AG04449 (cell line): ENCODE measurements around the gene NF2.
A peak's percentile ranks its signal among the peaks of the same experiment; 100 is the strongest.

Source experiments
- CTCF ChIA-PET: fragments of 350-600 bp; formaldehyde crosslinking; extraction: SDS; loops from one replicate; lab custom pipeline; 2021; ENCODE audit warnings: antibody characterized with exemption; lab: Yijun Ruan, JAX
- POLR2A ChIA-PET: fragments of 400-600, 350-600 bp; formaldehyde crosslinking; extraction: SDS; loops from one replicate; lab custom pipeline; 2020; ENCODE audit warnings: antibody characterized with exemption, inconsistent platforms; lab: Yijun Ruan, JAX
- DNase-seq: peaks from one replicate; pipeline ENCODE4 v3.0.0-alpha.2; 2010; ENCODE audit warnings: low read depth, low spot score
- H3K4me3 ChIP-seq: 2 replicates; pipeline ENCODE4 v1.5.1; 2011; ENCODE audit warnings: low read depth, mild to moderate bottlenecking, control low read depth, low read length
- TF ChIP-seq, protein P1 (sequence below): IDR thresholded peaks from one replicate; pipeline ENCODE4 v1.5.1; 2011; ENCODE audit warnings: mild to moderate bottlenecking, moderate library complexity, low read length, control low read depth, inconsistent platforms; ENCODE audit not compliant: insufficient read depth; ENCODE audit errors: missing control alignments

NF2 gene

DNA sequence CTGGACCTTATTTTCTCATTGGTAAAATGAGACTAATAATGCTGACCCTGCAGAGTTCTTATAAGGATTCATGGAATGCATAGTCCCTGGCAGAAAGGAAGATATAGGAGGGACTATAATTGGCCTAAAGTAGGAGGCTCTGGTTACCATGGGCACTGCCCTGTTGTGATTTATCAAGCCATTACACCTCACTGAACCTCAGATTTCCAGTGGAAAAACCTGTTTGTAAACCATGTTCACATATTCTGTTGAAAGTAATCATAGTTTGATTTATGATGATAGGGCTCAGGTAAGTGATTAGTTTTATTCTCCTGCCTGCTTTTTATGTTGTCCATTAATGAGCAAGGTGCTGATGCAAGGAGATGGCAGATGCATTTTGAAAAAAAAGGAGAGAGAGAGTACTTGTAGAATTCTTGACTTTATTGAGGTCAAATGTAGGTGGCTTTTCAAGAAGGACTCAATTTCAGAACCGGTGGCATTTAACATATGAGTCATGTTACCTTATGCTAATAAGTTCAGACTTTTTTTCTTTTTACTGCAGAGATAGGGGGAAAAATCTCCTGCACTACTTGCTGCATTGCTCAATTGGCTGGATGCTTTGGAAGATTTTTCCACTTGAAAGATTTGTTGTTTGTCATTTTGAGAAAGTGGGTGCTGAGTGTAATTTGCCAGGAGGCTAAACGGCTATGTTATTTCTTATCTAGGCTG, 14.6 kb downstream of the NF2 start:
- DNase-seq: no peak
- POLR2A ChIA-PET: no interaction called here
- no peak overlapping the region for H3K4me3 ChIP-seq
- TF ChIP-seq, protein P1, sequence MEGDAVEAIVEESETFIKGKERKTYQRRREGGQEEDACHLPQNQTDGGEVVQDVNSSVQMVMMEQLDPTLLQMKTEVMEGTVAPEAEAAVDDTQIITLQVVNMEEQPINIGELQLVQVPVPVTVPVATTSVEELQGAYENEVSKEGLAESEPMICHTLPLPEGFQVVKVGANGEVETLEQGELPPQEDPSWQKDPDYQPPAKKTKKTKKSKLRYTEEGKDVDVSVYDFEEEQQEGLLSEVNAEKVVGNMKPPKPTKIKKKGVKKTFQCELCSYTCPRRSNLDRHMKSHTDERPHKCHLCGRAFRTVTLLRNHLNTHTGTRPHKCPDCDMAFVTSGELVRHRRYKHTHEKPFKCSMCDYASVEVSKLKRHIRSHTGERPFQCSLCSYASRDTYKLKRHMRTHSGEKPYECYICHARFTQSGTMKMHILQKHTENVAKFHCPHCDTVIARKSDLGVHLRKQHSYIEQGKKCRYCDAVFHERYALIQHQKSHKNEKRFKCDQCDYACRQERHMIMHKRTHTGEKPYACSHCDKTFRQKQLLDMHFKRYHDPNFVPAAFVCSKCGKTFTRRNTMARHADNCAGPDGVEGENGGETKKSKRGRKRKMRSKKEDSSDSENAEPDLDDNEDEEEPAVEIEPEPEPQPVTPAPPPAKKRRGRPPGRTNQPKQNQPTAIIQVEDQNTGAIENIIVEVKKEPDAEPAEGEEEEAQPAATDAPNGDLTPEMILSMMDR: no peak
- CTCF ChIA-PET: interaction anchor here (1.2 to 1.6 kb wide), 3 partner anchors 8 to 16 kb away, joined by 3 to 7 read pairs (median 5); no protein-coding TSS in a partner anchor

DNA sequence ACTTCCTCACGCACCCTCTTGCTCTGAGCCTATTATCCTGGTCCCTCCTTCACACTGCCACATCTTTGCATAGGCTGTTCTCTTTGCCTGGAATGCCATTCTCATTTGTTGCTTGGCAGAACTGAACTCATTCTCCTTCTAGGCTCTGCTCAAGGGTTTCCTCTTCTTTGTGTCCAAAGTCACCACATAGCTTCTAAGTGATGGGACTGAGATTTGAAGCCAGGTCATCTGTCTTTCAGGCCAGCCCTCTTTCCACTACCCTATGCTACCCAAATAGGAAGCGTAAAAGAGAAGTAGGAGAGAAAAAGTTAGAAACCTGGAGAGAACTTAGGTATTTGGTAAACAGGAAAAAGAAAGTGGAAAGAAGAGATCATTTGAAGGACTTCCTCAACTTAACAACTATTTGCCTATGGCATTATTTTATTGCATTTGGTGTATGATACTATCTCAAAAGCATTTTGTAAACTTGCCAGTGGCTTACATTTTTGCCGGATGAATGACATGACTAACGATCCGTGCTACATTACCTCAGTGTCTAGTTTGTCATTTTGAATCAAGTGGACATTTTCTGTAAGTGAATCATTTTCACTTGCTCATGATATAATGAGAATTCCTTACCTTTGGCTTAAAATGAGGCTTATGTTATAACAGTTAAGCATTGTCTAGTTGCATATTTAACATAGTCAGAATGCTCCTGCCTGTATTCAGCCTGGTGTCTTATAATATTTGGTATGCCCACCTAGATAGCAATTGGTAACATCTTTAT, 18.5 kb downstream of the NF2 start:
- ChIA-PET POLR2A (interaction anchor here (0.9 kb wide), 1 partner anchor 17 kb away, joined by 5 read pairs; no protein-coding TSS in a partner anchor), CTCF (interaction anchor here (0.7 to 1.7 kb wide), 6 partner anchors 9 to 467 kb away, joined by 3 to 7 read pairs (median 4); no protein-coding TSS in a partner anchor)

DNA sequence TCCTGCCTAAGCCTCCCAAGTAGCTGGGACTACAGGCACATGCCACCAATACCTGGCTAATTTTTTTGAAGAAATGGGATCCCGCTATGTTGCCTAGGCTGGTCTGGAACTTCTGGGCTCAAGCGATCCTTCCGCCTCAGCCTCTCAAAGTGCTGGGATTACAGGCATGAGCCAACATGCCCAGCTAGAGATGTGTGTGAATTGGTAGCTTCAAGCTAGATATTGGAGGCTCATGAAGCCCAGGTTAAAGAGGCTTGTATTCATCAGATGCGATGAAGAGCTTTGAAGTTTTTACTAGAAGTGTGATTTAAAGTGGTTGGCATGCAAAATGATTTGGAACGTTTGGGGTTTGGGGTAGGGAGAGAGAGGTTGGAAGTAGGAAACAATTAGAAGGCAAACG, 19.6 kb downstream of the NF2 start:
- TF ChIP-seq, protein P1: no peak
- POLR2A ChIA-PET: no interaction called here
- H3K4me3 ChIP-seq: no peak overlapping the region
- no peak for DNase-seq
- CTCF ChIA-PET: interaction anchor here (1.0 to 5.4 kb wide), 8 partner anchors 9 to 466 kb away, joined by 3 to 33 read pairs (median 4); no protein-coding TSS in a partner anchor

More for the DNA sequence above, 18.5 kb downstream of the NF2 start:
- DNase-seq: peak; percentile 84
- H3K4me3 ChIP-seq: peak overlapping the region; percentile 29
- TF ChIP-seq, protein P1: no peak

DNA sequence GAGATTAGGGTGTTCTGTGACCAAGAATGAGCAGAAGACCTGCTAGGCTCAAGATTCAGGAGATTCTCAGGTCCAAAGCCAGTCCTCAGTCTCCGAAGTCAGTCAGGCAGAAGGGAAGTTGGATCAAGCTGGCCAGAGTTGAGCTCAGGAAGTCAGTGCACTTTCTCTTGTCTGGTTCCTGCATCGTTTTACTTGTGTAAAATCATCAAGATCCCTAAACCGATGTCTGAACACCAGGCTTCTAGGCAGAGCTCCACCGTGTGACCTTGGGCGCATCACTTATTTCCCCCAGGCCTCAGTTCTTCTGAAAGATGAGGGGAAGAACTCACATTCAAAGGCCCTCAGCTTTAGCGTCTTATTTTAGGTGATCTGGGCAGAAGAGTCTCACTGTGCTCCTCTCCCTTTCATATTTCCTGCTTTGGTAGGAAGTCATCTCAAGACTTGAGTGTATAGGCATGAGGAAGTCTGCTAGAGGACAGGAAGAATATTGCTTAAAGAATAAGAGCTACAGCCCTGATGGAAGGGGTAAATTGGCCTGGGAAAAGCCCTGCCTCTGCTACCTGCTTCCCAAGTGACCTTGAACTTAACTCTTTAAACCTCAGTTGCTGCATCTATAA, 20.2 kb downstream of the NF2 start:
- ChIA-PET CTCF (interaction anchor here (1.0 to 5.4 kb wide), 10 partner anchors 9 to 465 kb away, joined by 3 to 33 read pairs (median 6); no protein-coding TSS in a partner anchor), POLR2A (no interaction called here)
- TF ChIP-seq, protein P1: no peak
- H3K4me3 ChIP-seq: no peak overlapping the region
- no peak for DNase-seq

DNA sequence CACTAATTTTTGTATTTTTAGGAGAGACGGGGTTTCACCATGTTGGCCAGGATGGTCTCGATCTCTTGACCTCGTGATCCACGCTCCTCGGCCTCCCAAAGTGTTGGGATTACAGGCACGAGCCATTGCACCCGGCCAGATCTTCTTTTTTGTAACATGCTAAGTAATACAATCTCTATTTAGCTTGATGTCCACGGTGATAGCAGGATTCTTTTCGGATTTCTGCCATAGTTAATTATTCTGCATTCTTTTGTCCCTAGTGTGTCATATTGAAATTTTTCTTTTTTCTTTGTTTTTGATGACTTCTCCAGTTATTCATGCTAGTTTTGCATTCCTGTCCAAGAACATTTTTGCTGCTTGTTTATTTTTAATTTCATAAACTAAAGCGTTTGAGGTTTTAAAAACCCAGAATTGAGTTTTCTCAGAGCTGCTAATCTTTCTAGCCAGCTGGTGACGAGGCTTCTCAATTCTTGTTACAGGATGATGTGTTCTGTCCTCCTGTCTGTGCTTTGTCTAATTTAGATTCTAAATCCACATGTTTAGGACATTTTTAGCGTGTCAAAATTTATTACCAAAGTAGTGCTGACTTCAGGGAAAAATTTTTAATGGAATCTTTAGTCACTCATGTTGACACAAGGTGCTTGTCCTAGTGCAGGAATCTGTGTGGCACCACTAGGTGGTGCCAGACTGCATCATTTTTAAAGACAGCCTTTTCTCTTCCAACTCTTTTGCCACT, 21.8 kb downstream of the NF2 start:
- no peak overlapping the region for H3K4me3 ChIP-seq
- ChIA-PET POLR2A (interaction anchor here (0.6 to 1.2 kb wide), 3 partner anchors 21 to 258 kb away, joined by 3 to 5 read pairs (median 3); no protein-coding TSS in a partner anchor), CTCF (interaction anchor here (0.6 to 5.4 kb wide), 39 partner anchors 8 to 483 kb away, joined by 3 to 70 read pairs (median 4); partner anchors contain the start of genes AP1B1, NIPSNAP1, UQCR10 and ZMAT5)
- TF ChIP-seq, protein P1: peak; percentile 63
- no peak for DNase-seq
